Measurements from ENCODE around the gene RRM1. TPM values are rescaled to one million over a fixed set of nuclear protein-coding genes. Genes with fewer than 3 reads are reported as not detected.
"Not testable (repeated sequence)": the region's sequence is repeated elsewhere in the genome, so short reads cannot be mapped to it uniquely, and the experiment has no call there.

The RRM1 gene
- total RNA-seq, 1 donor from 2014 or later = 44.0 TPM

GRCh38 chr11:4125141-4125540 is 30.5 kb downstream of the RRM1 start:
- Histone ChIP-seq H3K4me3 (ENCODE audit: low read depth, low read length) (no peak overlapping the region), H3K36me3 (ENCODE audit: control insufficient read depth, insufficient read depth, low read length) (peaks cover 8% of the 10 kb centered on the region), H3K27me3 (ENCODE audit: control insufficient read depth, insufficient read depth, low read length) (no peaks in the 10 kb centered on the region)
- DNase-seq (ENCODE audit: low read depth) = peak; percentile 89
- FAIRE-seq = no peak
- TF ChIP-seq CTCF (IDR thresholded peaks at IDR 0.05; ENCODE audit: insufficient read depth, low read length, severe bottlenecking) = no peak

GRCh38 chr11:4127357-4127756 is 32.8 kb downstream of the RRM1 start:
- no peaks in the 10 kb centered on the region for H3K27me3 ChIP-seq (ENCODE audit: control insufficient read depth, insufficient read depth, low read length)
- no peak for FAIRE-seq
- TF ChIP-seq CTCF (IDR thresholded peaks at IDR 0.05; ENCODE audit: insufficient read depth, low read length, severe bottlenecking) = no peak
- DNase-seq (ENCODE audit: low read depth) = no peak
- peaks cover 8% of the 10 kb centered on the region for H3K36me3 ChIP-seq (ENCODE audit: control insufficient read depth, insufficient read depth, low read length)
- no peak overlapping the region for H3K4me3 ChIP-seq (ENCODE audit: low read depth, low read length)

DNA sequence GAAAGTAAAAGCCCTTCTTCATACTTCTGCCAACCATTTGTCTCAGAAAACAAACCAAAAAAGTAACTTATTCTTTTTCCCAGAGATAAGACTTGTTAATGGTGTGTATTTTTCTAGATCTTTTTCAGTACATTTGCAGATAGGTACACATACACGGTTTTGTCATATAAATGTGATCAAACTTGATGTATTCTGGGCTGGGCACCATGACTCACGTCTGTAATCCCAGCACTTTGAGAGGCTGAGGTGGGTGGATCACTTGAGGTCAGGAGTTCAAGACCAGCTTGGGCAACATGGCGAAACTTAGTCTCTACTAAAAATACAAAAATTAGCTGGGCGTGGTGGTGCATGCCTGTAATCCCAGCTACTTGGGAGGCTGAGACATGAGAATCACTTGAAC is 35.6 kb downstream of the RRM1 start:
- not testable (repeated sequence) for H3K4me3 ChIP-seq (ENCODE audit: low read depth, low read length); H3K27me3 ChIP-seq (ENCODE audit: control insufficient read depth, insufficient read depth, low read length); H3K36me3 ChIP-seq (ENCODE audit: control insufficient read depth, insufficient read depth, low read length); FAIRE-seq
- peak; percentile 53 for DNase-seq (ENCODE audit: low read depth)

DNA sequence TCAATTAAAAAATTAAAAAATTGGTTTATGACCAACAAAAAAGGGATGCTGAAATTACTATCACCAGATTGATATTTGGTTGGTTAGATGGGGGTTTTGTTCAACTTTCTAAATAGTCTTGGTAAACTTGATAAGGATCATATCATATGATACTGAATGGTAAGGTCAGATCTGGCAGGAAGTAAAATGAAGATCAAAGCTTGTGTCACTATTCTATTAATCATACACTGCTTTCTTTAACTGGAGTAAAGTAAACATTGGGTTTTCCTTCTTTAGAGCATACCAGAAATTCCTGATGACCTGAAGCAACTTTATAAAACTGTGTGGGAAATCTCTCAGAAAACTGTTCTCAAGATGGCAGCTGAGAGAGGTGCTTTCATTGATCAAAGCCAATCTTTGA is 40.2 kb downstream of the RRM1 start:
- no peak overlapping the region for H3K4me3 ChIP-seq (ENCODE audit: low read depth, low read length)
- DNase-seq (ENCODE audit: low read depth) (peak; percentile 78), FAIRE-seq (no peak)
- TF ChIP-seq CTCF (IDR thresholded peaks at IDR 0.05; ENCODE audit: insufficient read depth, low read length, severe bottlenecking) = no peak
- H3K36me3 ChIP-seq (ENCODE audit: control insufficient read depth, insufficient read depth, low read length) = no peaks in the 10 kb centered on the region
- H3K27me3 ChIP-seq (ENCODE audit: control insufficient read depth, insufficient read depth, low read length) = no peaks in the 10 kb centered on the region

GRCh38 chr11:4138497-4138896 is 43.9 kb downstream of the RRM1 start:
- FAIRE-seq (no peak), DNase-seq (ENCODE audit: low read depth) (no peak)
- no peaks in the 10 kb centered on the region for H3K36me3 ChIP-seq (ENCODE audit: control insufficient read depth, insufficient read depth, low read length)
- TF ChIP-seq CTCF (IDR thresholded peaks at IDR 0.05; ENCODE audit: insufficient read depth, low read length, severe bottlenecking) = no peak
- H3K27me3 ChIP-seq (ENCODE audit: control insufficient read depth, insufficient read depth, low read length) = no peaks in the 10 kb centered on the region
- H3K4me3 ChIP-seq (ENCODE audit: low read depth, low read length) = no peak overlapping the region

DNA sequence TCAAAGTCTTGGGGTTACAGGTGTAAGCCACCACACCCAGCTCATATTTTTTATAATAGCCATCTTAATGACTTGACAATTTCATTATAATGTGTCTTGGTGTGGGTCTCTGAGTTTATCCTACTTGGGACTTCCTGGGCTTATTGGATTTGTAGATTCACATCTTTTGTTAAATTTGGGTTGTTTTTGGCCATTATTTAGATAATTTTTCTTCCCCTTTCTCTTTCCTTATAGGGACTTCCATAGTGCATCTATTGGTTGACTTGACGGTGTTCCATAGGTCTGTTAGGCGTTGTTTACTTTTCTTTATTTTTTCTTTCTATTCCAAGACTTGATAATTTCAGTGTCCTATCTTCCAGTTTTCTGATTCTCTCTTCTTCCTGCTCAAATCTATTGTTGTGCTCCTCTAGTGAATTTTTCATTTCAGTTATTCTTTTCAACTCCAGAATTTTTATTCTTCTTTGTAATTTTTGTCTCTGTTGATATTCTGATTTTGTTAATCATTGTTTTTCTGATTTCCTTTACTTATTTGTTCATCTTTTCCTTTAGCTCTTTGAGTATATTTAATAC is 45.6 kb downstream of the RRM1 start:
- H3K27me3 ChIP-seq (ENCODE audit: control insufficient read depth, insufficient read depth, low read length) = no peaks in the 10 kb centered on the region
- H3K4me3 ChIP-seq (ENCODE audit: low read depth, low read length) = no peak overlapping the region
- TF ChIP-seq CTCF (IDR thresholded peaks at IDR 0.05; ENCODE audit: insufficient read depth, low read length, severe bottlenecking) = no peak
- no peaks in the 10 kb centered on the region for H3K36me3 ChIP-seq (ENCODE audit: control insufficient read depth, insufficient read depth, low read length)
- FAIRE-seq (no peak), DNase-seq (ENCODE audit: low read depth) (no peak)

Measured in bronchial epithelial cell (primary cell).